SH-SY5Y (cell line): ENCODE data around the gene GRIK2.

Experiments used
- GATA2 ChIP-seq: IDR thresholded peaks from 2 replicates; pipeline ENCODE4 v1.6.1; 2011; ENCODE audit warnings: mild to moderate bottlenecking, low read depth, low read length
- GATA3 ChIP-seq: IDR thresholded peaks from 2 replicates; pipeline ENCODE4 v1.6.1; 2011; ENCODE audit warnings: low read depth, mild to moderate bottlenecking, low read length, moderate library complexity

The GRIK2 gene

GRCh38 chr6:101534386-101534785 is 140.9 kb downstream of the GRIK2 start:
- no peak for TF ChIP-seq GATA3
- no peak for TF ChIP-seq GATA2

GRCh38 chr6:101534821-101535220 is 141.3 kb downstream of the GRIK2 start:
- no peak for TF ChIP-seq GATA2
- TF ChIP-seq GATA3 = no peak

GRCh38 chr6:101537753-101538316 is 144.3 kb downstream of the GRIK2 start:
- no peak for TF ChIP-seq GATA3
- no peak for TF ChIP-seq GATA2

GRCh38 chr6:101539510-101540245 is 146.2 kb downstream of the GRIK2 start:
- TF ChIP-seq GATA2 = no peak
- no peak for TF ChIP-seq GATA3

- TF ChIP-seq GATA2 (no peak), GATA3 (no peak)
Measured at GRCh38 chr6:101541894-101542293, 148.4 kb downstream of the GRIK2 start.

GRCh38 chr6:101543796-101544195 is 150.3 kb downstream of the GRIK2 start:
- no peak for TF ChIP-seq GATA2
- no peak for TF ChIP-seq GATA3

GRCh38 chr6:101544286-101544685 is 150.8 kb downstream of the GRIK2 start:
- TF ChIP-seq GATA2 = no peak
- no peak for TF ChIP-seq GATA3

GRCh38 chr6:101545191-101545590 is 151.7 kb downstream of the GRIK2 start:
- no peak for TF ChIP-seq GATA2
- TF ChIP-seq GATA3 = no peak

GRCh38 chr6:101550451-101550850 is 156.9 kb downstream of the GRIK2 start:
- TF ChIP-seq GATA3 (no peak), GATA2 (no peak)

GRCh38 chr6:101554231-101554630 is 160.7 kb downstream of the GRIK2 start:
- TF ChIP-seq GATA2 = no peak
- TF ChIP-seq GATA3 = no peak

GRCh38 chr6:101558712-101559111 is 165.2 kb downstream of the GRIK2 start:
- no peak for TF ChIP-seq GATA2
- TF ChIP-seq GATA3 = peak; percentile 37; the same call in 1 of the 2 replicates

- TF ChIP-seq GATA2 = no peak
- TF ChIP-seq GATA3 = no peak
Measured at GRCh38 chr6:101572627-101573026, 179.1 kb downstream of the GRIK2 start.

GRCh38 chr6:101577091-101577490 is 183.6 kb downstream of the GRIK2 start:
- no peak for TF ChIP-seq GATA3
- no peak for TF ChIP-seq GATA2

- TF ChIP-seq GATA3 = no peak
- TF ChIP-seq GATA2 = no peak
Measured at GRCh38 chr6:101578306-101578705, 184.8 kb downstream of the GRIK2 start.

GRCh38 chr6:101582792-101583191 is 189.3 kb downstream of the GRIK2 start:
- no peak for TF ChIP-seq GATA3
- TF ChIP-seq GATA2 = no peak

GRCh38 chr6:101585501-101585900 is 192.0 kb downstream of the GRIK2 start:
- TF ChIP-seq GATA3 (no peak), GATA2 (no peak)
